NCI-H1436 (cell line): ENCODE data around the gene MGAT5.

ENCODE experiments used
- DNase-seq: peaks from one replicate; lab custom pipeline; 2025; lab: John Stamatoyannopoulos, UW

Gene MGAT5

DNA sequence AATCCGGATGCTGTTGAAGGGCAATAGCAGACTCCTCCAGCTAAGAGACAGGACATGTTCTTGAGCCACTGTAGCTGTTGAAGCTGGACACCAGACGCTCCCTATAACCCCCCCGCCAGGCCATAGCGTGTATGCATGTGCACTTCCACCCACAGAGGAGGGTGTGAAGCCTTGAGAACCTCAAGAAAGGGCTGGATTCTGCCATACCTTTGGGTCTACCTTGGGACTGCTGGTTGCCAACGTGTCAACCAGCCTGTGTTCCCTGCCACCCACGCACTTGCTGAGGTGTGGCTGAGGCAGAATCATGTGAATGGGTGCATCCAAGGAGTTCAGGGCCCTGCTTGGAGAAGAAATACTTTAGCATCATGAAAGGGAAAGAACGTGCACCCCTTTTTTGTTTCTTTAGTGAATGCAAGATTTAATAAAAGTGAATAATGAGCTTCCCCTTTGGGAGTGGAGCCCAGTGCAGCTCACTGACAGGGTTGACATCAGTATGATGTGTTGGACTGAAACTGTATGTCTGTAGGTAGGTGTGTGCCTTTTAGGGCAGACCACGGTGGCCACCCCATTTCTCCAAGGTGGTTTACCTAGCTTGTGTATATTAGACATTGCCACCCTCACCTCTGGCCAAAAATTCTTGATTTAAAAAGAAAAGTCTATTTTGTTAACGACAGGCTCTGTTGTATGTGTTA, 198.3 kb downstream of the MGAT5 start:
- DNase-seq = no peak

DNA sequence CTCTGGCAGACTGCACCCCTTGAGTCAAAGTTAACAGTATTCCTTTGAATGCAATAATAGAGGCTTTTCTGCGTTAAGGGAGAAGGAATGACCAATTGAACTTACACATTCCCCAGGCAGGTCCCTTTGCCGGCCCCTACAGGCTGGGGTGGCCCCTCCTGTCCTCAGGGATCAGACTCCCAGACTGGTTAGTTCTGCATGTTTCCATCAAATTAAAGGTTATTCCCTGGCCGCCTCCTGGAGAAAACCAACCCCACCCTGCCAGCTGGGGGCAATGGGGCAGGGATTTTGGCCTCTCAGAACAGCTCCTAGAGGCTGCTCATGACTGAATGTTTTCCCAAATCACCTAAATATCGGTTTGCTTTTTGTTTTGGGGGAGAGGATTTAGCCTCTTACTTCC, 199.6 kb downstream of the MGAT5 start:
- DNase-seq = no peak

DNA sequence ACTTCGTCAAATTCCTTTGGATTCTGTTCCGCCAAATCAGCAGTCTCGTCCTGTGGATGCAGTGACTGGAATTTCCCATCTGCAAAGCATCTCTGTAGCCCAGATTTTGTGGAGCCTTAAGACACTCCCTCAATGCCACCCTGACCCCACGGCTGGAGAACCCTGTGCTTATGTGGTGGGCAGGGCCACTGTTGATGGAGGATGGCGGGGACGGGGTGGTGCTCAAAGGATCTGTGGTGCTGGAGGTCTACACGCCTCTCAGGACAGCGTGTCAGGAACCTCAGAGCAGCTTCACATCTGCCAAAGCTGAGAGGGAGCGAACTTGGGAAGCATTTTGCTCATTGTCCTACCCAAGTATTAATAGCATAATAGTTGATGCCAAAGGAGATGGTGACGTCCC, 200.1 kb downstream of the MGAT5 start:
- no peak for DNase-seq

DNA sequence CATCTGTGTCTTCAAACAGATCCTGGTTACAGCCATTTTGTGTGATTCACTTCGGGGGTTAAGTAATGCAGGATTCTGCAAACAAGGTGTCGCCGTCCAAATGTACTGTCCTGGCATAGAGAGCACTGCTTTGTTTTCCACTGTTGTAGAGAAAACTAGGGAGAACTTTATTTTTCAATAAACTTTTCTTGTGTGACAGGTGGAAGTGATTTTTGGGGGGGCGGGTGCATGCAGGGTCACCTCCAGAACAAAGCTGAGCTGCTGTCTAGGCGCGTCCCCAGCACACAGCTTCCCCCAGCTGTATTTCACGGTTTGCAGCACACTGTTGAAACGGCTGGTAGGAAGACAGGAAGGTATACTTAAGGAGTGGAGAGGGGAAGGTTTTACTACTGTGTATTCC, 200.6 kb downstream of the MGAT5 start:
- DNase-seq = no peak

DNA sequence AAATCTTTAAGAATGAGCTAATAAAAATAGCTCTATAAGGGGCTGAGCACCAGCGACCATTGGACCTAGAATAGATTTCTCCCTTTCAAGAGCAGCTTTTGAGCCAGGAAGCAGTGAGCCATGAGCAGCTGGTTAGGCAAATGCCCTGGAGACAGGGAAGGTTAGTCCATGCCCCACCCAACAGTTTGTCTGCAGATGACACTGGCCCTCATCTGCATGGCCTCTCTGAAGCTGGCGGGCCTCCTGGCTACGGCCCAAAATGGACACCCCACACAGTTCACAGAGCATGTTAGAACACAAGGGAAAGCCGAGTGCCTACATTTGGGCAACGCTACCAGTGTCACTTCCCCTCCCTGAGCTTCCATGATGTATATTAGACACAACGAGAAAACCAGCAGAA, 201.1 kb downstream of the MGAT5 start:
- DNase-seq = no peak

DNA sequence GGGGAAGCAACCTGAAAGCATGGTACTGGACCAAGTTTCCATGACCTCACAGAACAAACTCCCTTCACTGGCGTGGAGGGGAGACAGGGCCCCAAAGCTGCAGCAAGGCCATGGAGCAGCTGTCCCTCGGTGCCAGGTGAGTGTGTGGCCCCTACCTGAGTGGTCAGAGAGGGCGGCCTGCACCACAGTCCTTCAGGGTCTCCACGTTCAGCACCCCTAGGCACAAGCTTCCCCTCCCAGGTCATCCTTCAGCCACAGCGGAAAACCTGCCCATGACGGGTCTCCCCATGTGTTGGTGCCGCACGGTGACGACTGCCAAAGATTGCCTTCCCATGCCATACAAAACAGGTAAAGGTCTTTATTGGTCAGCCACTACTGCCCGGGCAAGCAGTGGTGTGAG, 201.6 kb downstream of the MGAT5 start:
- no peak for DNase-seq

DNA sequence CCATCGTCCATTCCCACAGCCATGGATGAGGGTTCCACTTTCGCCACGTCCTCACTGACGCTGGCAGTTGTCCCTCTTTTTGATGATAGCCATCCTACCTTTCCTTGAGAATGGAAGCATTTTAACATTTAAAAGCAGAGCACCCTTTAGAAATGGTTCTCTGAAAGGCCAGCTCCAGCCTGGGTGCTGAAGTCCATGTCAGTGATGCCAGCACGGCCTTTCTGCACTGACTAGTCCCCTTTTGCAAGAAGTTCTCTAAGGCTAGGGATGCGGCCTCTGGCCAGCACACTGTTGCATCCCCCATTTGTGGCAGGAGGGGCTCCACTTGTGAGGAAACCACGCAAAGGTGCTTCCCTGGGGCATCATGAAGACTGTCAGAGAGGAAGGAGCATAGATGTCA, 203.5 kb downstream of the MGAT5 start:
- DNase-seq = no peak

DNA sequence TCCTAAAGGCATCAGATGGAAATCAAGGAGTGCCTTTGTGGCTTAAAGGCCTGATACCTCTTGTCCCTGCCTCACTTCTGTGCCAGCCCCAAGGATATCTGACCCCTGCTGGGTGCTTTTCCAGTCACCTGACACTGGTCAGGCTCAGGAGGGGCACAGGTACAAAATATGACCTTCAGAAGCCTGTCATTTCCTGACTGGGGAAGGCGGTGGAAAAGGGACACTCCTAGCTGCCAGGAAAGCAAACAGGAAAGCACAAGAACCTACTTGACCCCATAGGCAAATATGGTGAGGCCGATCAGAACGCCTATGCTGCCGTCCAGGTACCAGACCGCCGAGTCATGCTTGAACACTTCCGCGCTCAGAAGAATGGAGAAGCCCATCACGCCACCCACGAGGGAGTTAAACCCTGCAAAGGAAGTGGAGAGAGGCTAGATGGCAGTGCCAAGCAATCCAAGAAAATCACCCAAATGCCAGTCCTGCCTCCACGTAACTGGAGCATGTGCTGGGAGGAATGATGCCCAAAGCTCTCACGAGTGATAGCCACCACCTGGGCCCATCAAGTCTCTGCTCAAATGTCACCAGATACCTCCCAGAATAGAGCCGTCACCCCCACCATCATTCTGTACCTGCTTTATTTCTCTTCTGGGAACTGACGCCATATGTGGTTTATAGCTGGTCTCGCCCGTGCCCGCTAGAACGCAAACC, 204.0 kb downstream of the MGAT5 start:
- DNase-seq = no peak

DNA sequence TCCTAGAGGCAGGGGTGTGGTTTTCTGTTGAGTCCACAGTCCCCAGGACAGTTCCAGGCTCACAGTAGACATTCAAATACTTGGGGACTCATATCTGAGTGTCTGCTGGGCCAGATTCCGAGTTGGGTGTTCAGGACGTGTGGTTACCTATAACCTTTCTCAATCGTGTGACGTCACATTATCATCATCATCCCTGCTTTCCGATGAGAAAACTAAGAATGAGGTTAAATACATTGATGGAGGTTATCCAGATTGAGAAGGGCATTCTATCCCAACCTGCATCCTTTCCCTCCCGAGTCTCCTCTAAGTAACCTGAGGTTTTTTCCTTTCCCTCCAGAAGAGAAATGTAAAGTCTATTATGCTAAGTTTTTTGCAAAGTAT, 204.6 kb downstream of the MGAT5 start:
- DNase-seq = no peak

DNA sequence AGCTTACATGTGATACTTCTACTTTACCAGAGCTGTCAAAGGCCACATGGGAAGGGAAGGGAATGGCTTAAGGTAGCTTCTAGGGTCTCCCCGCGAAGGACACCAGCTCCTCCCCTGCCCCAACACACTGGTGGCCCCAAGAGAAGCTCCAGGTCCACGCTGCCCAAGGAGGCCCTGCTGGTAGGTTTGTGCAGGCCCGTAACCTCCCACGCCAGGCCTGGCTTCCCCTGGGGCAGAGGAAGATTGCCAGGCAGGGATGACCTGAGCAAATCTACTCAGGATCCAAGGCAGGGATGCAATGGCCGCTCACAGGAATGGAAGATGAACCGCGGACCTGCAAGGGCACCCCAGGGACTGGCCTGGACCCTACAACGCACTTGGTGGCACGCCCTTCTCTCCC, 205.1 kb downstream of the MGAT5 start:
- no peak for DNase-seq

DNA sequence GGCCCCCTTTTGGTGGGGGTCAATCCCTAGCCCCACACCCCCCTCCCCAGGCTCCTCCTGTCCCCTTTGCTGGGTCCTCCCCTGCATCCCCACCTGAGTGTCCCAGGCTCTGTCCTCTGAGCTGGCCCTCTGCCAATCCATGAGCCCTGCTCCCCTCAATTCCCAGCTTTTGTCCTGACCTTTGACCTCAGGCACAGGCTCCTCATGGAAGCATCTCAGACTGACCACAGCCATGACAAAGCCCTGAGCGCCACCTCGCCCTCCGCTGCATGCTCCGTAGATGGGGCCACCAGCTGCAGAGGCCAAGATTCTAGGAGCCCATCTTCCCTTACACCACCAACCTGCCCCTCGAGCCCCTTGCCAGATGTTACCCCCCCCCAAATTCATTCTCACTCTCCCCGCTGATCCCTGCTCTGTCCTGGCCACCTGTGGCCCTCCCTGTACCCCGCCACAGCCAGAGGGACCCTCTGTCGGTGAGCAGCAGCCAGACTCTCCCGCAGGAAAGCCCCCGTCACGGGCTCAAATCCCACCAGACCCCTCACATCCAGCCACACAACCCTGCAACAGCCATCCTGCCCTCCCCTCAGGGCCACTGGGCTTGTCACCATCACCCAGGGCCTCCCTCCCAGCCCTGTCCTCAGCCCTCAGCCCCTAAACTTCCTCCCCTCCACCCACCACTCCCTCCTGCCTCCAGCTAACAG, 206.0 kb downstream of the MGAT5 start:
- DNase-seq = no peak

DNA sequence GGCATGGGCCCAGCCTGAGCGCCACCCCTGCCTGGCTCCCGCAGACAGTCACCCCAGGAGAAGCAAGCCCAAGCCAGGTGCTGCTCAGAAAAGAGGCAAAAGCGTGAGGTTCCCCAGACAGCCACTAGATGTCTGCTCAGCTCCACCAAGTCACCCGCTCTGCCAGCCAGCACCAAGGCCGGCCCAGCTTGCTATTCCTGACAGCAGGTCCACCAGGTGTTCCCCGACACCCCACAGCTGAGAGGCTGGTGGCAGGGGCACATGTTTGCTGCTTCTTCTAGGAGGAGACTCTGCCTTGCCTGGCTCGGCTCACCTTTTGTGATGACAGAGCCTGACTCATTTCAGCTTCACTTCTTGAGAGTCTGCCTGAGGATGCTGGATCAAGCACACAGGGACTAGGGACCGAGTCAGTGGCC, 206.7 kb downstream of the MGAT5 start:
- peak; percentile 47 for DNase-seq

DNA sequence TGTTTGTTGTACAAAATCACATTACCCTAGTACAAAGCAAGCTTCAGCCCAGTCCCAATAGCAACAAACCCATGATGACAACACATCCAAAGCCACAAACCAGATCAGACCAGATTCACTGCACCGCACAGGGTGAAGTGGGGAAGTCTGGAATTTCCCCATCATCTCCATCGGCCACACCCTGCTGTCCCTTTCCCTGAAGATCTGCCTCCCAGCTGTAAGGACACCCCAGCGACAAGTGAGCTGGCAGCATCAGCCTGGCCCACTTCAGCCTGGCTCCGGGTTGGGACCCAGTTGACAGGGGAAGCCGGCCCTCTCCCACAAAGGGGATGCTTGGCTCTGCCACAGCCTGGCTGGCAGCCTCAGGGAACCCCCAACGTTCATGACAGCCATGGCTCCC, 207.6 kb downstream of the MGAT5 start:
- no peak for DNase-seq

DNA sequence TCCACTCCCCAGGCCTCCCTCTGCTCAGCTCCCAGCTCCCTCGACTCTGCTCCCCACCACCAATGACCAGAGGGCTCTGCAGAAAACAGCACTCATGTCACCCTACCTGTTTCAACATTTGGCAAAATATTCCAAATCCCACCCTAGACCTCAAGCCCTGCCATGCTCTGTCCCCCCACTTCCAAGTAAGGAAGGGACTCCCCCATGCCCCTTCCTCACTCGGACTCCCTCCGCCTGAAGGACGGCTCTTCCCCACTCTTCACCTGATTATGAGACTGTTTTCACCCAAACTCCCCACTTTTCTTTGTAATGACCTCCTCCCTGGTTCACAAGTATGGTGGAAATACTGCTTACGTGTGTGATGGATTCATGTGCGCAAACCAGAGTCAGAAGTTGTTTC, 208.4 kb downstream of the MGAT5 start:
- no peak for DNase-seq

DNA sequence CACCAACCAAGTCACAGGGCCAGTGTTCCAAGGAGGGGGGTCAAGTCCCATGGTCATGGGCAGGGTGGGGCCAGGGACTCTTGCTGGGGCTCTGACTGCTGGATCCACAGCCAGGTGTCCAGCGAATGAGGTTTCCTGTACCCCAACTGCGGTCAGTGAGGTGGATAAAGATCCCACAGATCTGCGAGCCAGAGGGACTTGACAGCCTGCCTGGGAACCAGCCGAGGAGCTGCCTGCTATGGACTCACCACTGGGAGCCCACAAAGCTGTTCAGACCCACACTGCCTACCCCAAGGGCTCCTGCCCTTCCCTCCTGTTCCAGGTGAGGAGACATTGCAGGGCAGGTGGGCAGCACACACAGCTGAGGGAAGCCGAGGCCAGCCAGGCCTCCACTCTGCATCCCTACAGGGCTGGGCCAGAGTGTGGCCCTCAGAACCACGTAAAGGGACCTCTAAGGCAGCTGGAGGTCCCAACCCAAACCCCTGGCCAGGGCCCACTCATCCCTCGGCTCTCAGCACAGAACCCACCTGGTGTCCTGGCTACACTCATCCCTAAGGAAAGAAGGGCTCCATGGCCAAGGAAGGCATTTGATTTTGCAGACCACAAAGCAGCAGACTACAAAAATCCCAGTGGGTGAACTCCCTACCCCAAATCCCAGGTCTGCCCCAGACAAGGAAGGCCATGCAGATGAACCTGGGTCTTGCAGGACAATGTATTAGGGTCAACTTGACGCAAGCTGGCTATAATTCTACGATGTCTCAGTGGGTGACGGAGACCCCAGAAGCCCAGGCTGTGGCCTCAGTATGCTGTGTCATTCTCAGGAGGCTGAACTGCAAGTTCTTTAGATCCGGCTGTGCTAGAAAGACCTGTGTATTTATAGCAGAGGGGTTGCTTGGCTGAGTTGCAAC, 209.2 kb downstream of the MGAT5 start:
- no peak for DNase-seq

DNA sequence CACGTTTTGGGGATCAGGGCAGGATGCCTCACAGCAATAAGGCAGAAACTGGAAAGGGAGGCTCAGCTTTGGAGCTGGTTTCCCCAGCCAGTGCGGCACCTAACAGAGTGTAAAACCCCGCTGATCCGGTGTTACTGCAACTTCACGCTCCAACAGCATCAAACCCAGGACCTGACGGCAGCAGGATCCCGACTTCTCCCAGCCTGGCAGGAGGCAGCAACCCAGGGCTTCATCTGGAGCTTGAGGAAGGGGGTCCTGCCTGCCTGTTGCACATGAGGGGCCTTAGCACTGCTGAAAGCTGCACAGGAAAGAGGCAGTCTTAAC, 209.8 kb downstream of the MGAT5 start:
- no peak for DNase-seq

DNA sequence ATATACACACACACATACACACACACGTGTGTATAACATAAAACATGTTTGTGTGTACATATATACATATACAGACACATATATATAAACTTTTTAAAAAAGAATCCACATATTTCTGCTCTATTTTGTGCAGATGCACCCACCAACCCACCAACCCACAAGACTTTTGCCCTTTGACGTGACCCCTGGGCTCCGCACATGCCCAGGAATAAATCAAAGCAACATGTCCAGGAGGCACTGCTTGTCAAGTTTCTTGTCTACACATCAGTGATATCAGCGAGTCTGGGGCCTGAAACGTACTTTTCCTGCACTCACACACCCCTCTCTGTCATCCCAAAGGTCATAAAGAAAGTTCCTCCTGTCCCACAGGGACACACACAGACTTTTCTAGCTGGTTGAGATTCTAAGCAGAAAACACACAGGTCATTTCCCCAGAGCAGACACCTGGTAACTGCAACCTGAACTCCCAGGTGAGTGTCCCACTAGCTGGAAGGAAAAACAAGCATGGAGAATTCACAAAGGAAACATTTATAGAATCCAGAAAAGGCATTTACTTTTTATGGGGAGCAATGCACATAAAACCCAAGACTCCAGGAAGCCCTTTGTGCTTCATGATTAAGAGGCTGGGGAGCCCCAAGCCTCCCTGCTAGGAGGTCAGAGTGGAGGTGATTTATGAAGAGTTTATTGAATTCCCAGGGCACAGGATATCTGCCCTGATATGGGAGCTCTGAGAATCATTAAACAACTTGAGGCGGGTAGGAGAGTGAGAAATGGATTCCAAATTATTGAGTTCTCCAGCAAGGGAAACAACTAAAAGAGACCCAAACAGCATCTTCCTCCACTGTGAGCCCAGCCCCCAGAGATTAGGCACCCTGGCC, 211.6 kb downstream of the MGAT5 start:
- DNase-seq = no peak

DNA sequence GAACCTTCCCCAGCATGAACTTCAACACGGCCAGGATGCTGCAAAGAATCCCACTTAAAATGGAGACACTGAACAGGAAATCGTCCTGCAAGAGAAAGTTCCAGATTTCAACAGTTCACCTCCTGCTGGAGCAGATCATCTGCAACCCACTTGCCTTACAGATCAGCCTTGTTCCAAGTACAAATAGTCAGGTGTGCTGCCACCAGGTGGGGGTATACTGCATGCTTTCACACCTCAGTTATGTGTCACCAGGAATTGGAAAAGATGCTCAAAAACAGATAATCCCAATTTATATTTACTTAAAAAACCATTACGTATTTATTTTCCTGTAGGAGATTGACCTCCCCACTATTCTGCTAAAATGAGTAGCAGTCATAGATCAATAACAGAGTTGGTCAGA, 212.3 kb downstream of the MGAT5 start:
- DNase-seq = peak; percentile 34

DNA sequence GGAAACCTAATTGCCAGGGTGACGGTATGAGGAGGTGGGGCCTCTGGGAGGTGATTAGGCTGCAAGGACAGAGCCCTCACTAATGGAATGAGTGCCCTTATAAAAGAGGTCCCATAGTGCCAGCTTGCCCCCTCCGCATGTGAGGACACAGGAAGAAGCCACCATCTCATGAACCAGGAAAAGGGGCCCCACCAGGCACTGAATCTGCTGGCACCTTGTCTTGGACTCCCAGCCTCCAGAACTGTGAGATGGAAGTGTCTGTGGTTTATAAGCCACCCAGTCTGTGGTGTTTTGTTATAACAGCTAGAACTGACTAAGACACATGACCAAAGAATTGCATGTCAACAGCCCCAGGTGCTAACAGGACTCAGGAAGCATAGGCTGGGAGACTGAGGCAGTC, 214.3 kb downstream of the MGAT5 start:
- no peak for DNase-seq

DNA sequence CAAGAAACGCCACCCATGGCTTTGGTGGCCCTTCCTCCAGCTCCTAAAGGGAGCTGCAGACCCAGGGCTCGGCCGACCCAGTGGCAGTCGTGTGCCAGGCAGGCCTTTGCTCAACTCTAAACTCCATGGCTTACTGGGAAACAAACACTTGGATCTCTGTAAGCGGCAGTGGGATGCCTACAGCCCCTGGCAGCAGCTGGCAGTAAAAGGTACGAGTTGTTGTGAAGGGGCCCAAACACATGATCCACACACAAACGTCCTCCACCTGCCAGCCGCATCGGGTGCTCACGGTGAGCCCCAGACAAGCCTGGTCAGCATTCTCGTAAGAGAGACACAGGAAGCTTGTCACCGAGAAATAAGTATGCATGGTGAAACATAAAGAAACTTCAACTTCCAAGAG, 214.9 kb downstream of the MGAT5 start:
- no peak for DNase-seq

DNA sequence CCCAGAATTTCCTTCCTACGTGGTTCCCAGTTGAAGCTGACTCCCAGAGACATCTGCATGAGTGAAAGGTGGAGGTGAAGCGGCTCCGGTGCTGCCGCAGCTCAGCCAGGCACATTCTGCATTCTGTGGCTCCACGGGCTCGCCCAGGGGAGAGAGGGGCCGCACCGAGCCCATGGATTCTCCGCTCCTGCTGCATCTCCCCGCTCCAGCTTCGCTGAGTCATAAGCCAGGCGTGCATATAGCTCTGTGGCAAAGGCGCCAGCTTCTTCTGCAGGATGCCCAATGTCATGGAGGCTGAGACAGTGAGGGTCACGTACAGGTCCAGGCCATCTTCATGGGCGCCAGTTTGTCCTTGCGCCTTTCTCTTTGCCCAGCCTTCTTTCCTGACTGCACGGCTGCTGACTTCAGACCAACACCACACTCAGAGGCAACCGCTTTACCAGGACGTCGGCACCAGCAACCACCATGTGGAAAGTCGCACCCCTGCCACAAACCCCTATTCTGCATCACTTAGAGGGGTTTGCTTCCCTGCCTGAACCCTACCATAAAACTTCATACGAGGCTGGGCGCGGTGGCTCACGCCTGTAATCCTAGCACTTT, 215.7 kb downstream of the MGAT5 start:
- no peak for DNase-seq
